HFF-Myc (cell line): ENCODE data around the gene RAD51B.

Experiments used
- DNase-seq: peaks from one replicate; pipeline ENCODE4 v3.0.0-alpha.2; 2011; ENCODE audit warnings: low read depth; ENCODE audit errors: extremely low read depth
- H3K4me3 ChIP-seq: replicated peaks from 2 replicates; pipeline ENCODE4 v1.5.1; 2011; ENCODE audit warnings: low read depth, mild to moderate bottlenecking, control low read depth, low read length
- CTCF ChIP-seq: IDR thresholded peaks from 2 replicates; pipeline ENCODE4 v1.5.1; 2012; ENCODE audit warnings: mild to moderate bottlenecking, low read depth, low read length, control low read depth; ENCODE audit errors: missing control alignments

The RAD51B gene

GRCh38 chr14:68463705-68464374 lies 644.3 kb downstream of the RAD51B start:
- no peak overlapping the region for H3K4me3 ChIP-seq
- no peak for DNase-seq
- TF ChIP-seq CTCF: no peak

- TF ChIP-seq CTCF: no peak
- H3K4me3 ChIP-seq: no peak overlapping the region
- no peak for DNase-seq
Measured at GRCh38 chr14:68464711-68465110, 645.1 kb downstream of the RAD51B start.

GRCh38 chr14:68466491-68466977 lies 647.0 kb downstream of the RAD51B start:
- no peak for DNase-seq
- no peak for TF ChIP-seq CTCF
- H3K4me3 ChIP-seq: no peak overlapping the region

- no peak overlapping the region for H3K4me3 ChIP-seq
- TF ChIP-seq CTCF: no peak
- no peak for DNase-seq
Measured at GRCh38 chr14:68467425-68467824, 647.8 kb downstream of the RAD51B start.

GRCh38 chr14:68468437-68469207 lies 649.0 kb downstream of the RAD51B start:
- DNase-seq: no peak
- H3K4me3 ChIP-seq: no peak overlapping the region
- TF ChIP-seq CTCF: no peak

GRCh38 chr14:68469208-68469713 lies 649.7 kb downstream of the RAD51B start:
- TF ChIP-seq CTCF: no peak
- no peak for DNase-seq
- no peak overlapping the region for H3K4me3 ChIP-seq
